RWPE2 (cell line): ENCODE measurements around the gene TAS2R39.

Experiments
- ATAC-seq: fragments of 200-7000 bp; cut with Tn5 transposase; 3 replicates; pipeline ENCODE4 v1.9.1; 2021; ENCODE audit warnings: low read depth
- DNase-seq: peaks from one replicate; pipeline ENCODE4 v3.0.0-alpha.2; 2020; ENCODE audit warnings: low spot score
- H3K27ac ChIP-seq: fragments of 450-650 bp; 2 replicates; pipeline ENCODE4 v1.5.1; 2017; ENCODE audit warnings: mild to moderate bottlenecking; ENCODE audit not compliant: poor library complexity, severe bottlenecking
- H3K27me3 ChIP-seq: fragments of 250-450 bp; sonication (Bioruptor Pico); 2 replicates; pipeline ENCODE4 v1.5.1; 2021; ENCODE audit warnings: mild to moderate bottlenecking, moderate library complexity; ENCODE audit not compliant: insufficient read depth, poor library complexity, severe bottlenecking
- H3K36me3 ChIP-seq: fragments of 250-450 bp; sonication (Bioruptor Pico); 2 replicates; pipeline ENCODE4 v1.5.1; 2020; ENCODE audit warnings: low read depth, mild to moderate bottlenecking, moderate library complexity
- H3K4me1 ChIP-seq: fragments of 250-450 bp; sonication (Bioruptor Pico); 2 replicates; pipeline ENCODE4 v1.5.1; 2021; ENCODE audit warnings: mild to moderate bottlenecking, moderate library complexity; ENCODE audit not compliant: insufficient read depth, poor library complexity, severe bottlenecking
- H3K4me3 ChIP-seq: fragments of 250-450 bp; sonication (Bioruptor Pico); 2 replicates; pipeline ENCODE4 v1.5.1; 2021; ENCODE audit warnings: mild to moderate bottlenecking, moderate library complexity; ENCODE audit not compliant: severe bottlenecking
- H3K9me3 ChIP-seq: fragments of 250-450 bp; sonication (Bioruptor Pico); 2 replicates; pipeline ENCODE4 v1.5.1; 2021; ENCODE audit warnings: mild to moderate bottlenecking, moderate library complexity; ENCODE audit not compliant: severe bottlenecking
- CTCF ChIP-seq: fragments of 450-650 bp; IDR thresholded peaks from one replicate; pipeline ENCODE4 v1.5.1; 2017; ENCODE audit warnings: mild to moderate bottlenecking, moderate library complexity; ENCODE audit not compliant: poor library complexity, severe bottlenecking

The TAS2R39 gene

GRCh38 chr7:143214789-143215679 is 31.8 kb downstream of the TAS2R39 start:
- DNase-seq (no peak), ATAC-seq (peak; percentile 77)
- Histone ChIP-seq H3K27ac (no peak overlapping the region), H3K4me3 (no peak overlapping the region), H3K27me3 (no peaks in the 10 kb centered on the region), H3K9me3 (no peaks in the 10 kb centered on the region), H3K36me3 (no peaks in the 10 kb centered on the region), H3K4me1 (no peaks in the 10 kb centered on the region)
- peak; percentile 99 for TF ChIP-seq CTCF

DNA sequence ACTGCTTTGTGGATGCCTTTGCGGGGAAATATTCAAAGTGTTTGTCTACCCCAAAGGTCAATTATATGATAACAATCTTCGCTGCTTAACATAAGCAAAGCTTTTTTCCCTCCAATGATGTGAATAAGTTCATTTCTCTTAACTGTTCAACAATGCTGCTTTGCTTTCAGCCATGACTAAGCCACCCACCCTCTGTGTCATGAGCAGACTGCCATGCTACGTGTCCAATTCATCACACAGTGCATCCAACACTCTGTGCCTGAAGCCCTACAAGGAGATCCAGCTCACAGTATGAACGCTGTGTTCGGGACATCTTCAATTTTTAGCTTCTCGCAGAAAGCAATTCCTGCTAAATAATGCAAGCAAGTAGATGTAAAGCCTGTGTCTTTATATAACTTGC is 32.9 kb downstream of the TAS2R39 start:
- no peaks in the 10 kb centered on the region for H3K9me3 ChIP-seq
- no peak overlapping the region for H3K4me3 ChIP-seq
- no peaks in the 10 kb centered on the region for H3K4me1 ChIP-seq
- ATAC-seq = no peak
- no peaks in the 10 kb centered on the region for H3K27me3 ChIP-seq
- TF ChIP-seq CTCF = no peak
- no peak for DNase-seq
- no peaks in the 10 kb centered on the region for H3K36me3 ChIP-seq
- H3K27ac ChIP-seq = no peak overlapping the region

DNA sequence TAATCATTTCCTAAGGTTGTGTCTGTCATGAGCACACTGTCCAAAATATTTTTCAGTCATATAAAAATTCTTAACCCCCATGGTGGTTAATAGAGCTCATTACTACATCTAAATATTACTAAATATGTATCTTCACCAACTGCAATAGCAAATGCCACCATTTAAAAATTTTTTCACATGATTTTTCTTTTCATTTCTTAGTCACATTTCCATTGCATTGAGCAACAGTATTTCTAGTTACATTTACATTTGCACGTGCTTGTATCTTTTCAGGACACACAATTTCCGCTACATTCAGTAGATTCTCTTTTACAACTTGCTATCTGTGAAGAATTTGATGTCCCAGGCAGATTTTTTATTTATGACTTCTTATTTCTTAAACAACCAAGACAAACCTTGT is 33.5 kb downstream of the TAS2R39 start:
- H3K9me3 ChIP-seq = no peaks in the 10 kb centered on the region
- H3K27me3 ChIP-seq = no peaks in the 10 kb centered on the region
- no peak for DNase-seq
- H3K27ac ChIP-seq = no peak overlapping the region
- no peak for TF ChIP-seq CTCF
- no peaks in the 10 kb centered on the region for H3K36me3 ChIP-seq
- no peak overlapping the region for H3K4me3 ChIP-seq
- no peak for ATAC-seq
- H3K4me1 ChIP-seq = no peaks in the 10 kb centered on the region

DNA sequence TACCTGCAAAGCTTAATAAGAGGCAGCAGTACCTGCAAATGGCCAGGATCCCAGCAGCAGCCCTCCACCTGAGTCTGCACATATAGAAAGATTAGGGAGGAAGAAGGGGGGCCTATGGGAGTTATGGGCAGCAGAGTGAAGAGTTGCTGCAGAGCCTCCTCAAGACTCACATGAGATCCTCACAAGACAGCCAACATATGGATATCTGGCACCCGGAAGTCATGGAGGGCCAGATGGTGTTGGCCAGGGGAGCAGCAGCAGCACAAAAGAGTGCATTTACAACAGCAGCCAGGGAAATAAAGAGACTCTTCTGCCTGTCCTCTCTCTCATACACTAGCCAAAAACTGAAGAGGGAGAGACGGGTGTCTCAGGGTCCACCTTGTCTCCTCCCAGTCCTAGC is 34.6 kb downstream of the TAS2R39 start:
- no peaks in the 10 kb centered on the region for H3K4me1 ChIP-seq
- TF ChIP-seq CTCF = no peak
- H3K27ac ChIP-seq = no peak overlapping the region
- no peak overlapping the region for H3K4me3 ChIP-seq
- ATAC-seq (no peak), DNase-seq (no peak)
- peaks cover 2% of the 10 kb centered on the region for H3K27me3 ChIP-seq
- no peaks in the 10 kb centered on the region for H3K36me3 ChIP-seq
- H3K9me3 ChIP-seq = no peaks in the 10 kb centered on the region

- H3K36me3 ChIP-seq = no peaks in the 10 kb centered on the region
- no peak overlapping the region for H3K4me3 ChIP-seq
- H3K9me3 ChIP-seq = no peaks in the 10 kb centered on the region
- TF ChIP-seq CTCF = no peak
- no peaks in the 10 kb centered on the region for H3K4me1 ChIP-seq
- peaks cover 3% of the 10 kb centered on the region for H3K27me3 ChIP-seq
- DNase-seq = no peak
- ATAC-seq = no peak
- no peak overlapping the region for H3K27ac ChIP-seq
These were observed 38.1 kb downstream of the TAS2R39 start for GRCh38 chr7:143221286-143221685.
